A549 (cell line): ENCODE data around the gene RELL1.

Source experiments
- RFX5 ChIP-seq: fragments of 450-650 bp; IDR thresholded peaks from 2 replicates; pipeline ENCODE4 v1.7.1; 2014; ENCODE audit warnings: antibody characterized with exemption, mild to moderate bottlenecking, moderate library complexity
- TF ChIP-seq, protein P1 (sequence below): fragments of >200 bp; sonication (Bioruptor Twin); formaldehyde crosslinking; IDR thresholded peaks from 3 replicates; pipeline ENCODE4 v1.5.1; 2016

DNA sequence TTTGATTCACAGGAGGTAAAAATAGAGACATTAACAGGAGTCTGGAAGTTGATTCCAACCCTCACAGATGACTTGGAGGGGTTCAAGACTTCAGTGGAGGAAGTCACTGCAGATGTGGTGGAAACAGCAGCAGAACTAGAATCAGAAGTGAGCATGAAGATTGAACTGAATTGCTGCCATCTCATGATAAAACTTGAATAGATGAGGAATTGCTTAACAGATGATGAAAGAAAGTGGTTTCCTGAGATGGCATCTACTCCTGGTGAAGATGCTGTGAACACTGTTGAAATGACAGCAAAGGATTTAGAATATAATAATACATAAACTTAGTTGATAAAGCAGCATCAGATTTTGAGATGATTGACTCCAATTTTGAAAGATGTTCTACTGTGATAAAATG is 76.5 kb downstream of the RELL1 start:
- no peak for TF ChIP-seq RFX5
- TF ChIP-seq, protein P1, sequence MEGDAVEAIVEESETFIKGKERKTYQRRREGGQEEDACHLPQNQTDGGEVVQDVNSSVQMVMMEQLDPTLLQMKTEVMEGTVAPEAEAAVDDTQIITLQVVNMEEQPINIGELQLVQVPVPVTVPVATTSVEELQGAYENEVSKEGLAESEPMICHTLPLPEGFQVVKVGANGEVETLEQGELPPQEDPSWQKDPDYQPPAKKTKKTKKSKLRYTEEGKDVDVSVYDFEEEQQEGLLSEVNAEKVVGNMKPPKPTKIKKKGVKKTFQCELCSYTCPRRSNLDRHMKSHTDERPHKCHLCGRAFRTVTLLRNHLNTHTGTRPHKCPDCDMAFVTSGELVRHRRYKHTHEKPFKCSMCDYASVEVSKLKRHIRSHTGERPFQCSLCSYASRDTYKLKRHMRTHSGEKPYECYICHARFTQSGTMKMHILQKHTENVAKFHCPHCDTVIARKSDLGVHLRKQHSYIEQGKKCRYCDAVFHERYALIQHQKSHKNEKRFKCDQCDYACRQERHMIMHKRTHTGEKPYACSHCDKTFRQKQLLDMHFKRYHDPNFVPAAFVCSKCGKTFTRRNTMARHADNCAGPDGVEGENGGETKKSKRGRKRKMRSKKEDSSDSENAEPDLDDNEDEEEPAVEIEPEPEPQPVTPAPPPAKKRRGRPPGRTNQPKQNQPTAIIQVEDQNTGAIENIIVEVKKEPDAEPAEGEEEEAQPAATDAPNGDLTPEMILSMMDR = no peak
